Renal cortical epithelial cell (primary cell): ENCODE measurements around the gene PNCK. TPM values are rescaled to one million over a fixed set of nuclear protein-coding genes. Genes with fewer than 3 reads are reported as not detected.

Experiments used
- DNase-seq: peaks from one replicate; pipeline ENCODE4 v3.0.0-alpha.2; 2011; ENCODE audit warnings: low read depth
- total RNA-seq: library from RNA; depleted of rRNA; stranded (reverse); fragments of >200 nt; gene quantifications from 2 replicates; pipeline ENCODE4 v1.2.3, GENCODE V29; 2014

PNCK gene
- total RNA-seq, 1 donor from 2014 or later: 0.75 TPM

DNA sequence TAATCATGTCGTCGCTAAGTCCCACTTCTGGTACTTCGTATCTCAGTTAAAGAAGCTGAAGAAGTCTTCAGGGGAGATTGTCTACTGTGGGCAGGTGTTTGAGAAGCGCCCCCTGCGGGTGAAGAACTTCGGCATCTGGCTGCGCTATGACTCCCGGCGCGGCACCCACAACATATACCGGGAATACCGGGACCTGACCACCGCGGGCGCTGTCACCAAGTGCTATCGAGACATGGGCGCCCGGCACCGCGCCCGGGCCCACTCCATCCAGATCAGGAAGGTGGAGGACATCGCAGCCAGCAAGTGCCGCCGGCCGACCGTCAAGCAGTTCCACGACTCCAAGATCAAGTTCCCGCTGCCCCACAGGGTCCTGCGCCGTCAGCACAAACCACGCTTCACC is 11.3 kb downstream of the PNCK start:
- no peak for DNase-seq

DNA sequence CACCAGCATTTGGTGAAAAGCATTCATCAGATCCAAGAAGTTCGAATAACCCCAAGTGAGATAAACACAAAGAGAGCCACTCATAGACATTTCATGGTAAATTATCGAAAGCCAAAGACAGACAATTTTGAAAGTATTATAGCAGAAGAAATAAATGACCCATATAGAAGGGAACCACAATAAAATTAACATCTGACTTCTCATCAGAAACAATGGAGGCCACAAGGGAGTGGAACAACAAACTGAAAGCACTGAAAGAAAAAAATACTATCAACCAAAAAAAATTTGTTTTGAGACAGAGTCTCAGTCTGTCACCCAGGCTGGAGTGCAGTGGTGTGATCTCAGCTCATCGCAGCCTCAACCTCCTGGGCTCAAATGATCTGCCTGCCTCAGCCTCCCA is 14.3 kb downstream of the PNCK start:
- no peak for DNase-seq

DNA sequence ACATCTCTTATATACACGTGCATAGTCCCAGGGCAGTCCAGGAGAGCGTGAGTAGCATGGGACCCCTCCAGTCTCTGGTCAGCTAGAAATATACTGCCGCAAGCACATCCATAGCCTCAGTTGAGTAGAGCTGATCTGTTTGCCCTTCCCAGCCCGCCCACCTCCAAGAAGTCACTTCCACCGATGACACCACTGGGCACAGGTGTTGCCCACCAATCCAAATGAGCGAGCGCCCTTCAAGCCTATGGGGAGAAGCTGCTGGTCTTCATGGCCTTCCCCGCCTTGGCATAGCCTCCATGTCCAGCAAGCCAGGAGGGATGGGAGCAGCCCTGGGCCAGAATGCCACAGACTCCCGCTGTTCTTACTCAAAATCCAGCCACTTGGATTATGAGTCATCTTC is 16.5 kb downstream of the PNCK start:
- DNase-seq: no peak

DNA sequence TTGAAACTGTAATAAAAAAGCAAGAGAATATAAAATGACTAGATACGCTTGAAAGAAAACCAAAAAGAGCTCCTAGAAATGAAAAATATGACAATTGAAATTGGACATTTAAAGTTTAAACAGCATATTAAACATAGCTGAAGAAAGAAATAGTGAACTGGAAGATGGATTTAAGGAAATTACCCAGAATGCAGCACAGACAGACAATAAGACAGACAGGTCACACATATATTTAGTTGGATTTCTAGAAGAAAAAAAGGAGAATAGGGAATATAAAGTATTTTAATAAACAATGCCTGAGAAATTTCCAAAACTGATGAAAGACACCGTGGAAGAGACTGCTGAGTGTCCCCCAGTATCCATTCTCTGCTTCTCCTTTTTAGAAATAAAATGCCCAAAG is 20.1 kb downstream of the PNCK start:
- no peak for DNase-seq

DNA sequence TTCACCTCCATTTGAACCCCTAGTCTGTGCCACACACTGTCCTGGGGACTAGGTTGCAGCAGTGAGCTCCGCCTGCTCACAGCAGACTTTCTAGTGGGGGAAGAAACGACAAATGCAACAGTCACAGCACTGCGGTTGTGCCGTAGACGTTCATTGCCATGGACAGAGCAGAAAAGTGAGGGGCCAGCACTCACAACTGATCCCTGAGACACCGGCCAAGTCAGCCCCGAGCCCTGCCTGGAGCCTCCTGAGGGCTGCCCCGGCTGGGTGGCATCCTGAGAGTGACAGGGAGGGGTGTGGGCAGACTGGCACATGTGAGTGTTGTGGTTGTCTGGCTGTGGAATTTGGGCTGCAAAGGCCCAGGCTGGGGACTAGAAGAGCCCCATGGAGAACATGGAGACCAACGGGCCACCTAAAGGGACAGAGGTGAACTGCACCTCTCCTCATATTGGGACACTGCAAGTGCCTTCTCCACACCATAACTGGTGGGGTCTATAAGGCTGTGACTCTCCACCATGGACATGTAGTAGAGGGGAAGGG is 22.0 kb downstream of the PNCK start:
- DNase-seq: no peak

DNA sequence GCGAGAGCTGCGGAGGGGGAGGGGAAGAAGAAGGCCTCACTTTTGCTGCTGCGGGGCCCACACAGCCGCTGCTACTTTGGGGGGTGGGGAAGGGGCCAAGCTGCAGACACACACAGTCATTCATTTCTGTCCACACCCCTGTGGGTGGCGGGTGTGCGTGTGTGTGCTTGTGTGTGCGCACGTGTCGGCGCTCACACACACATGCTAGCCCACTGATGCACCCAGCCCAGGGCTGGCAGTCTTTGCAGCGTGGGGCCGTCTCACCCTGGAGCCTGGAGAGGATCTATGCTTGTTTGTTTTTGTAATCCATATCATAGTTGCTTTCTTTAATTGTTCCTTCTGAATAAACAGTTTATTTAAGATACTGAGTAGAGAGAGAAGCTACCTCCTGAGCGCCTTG is 22.7 kb downstream of the PNCK start:
- no peak for DNase-seq

DNA sequence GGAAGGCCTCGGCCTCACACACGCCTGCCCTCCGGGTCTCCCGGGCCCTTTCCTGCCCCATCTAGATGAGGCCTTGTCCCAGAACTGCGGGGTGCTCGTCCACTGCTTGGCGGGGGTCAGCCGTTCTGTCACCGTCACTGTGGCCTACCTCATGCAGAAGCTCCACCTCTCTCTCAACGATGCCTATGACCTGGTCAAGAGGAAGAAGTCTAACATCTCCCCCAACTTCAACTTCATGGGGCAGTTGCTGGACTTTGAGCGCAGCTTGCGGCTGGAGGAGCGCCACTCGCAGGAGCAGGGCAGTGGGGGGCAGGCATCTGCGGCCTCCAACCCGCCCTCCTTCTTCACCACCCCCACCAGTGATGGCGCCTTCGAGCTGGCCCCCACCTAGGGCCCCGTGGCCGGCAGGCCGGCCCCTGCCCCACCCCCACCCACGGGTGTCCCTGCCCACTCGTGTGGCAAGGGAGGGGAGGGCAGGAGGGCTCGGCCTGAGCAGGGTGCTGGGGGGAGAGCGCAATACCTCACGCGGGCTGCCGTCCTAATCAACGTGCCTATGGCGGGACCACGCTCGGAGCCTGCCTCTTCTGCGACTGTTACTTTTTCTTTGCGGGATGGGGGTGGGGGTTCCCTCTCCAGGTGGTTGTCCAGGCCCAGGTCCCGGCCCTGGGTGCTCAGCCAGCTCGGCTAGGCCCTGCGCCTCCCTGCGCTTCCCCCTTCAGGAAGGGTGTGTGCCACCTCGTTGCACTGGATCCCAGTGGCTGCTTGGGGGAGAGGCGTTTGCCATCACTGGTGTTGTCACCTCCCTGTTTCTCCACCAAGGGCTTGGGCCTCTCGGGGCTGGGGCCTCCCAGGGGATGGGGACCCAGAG is 23.5 kb downstream of the PNCK start:
- DNase-seq: no peak

DNA sequence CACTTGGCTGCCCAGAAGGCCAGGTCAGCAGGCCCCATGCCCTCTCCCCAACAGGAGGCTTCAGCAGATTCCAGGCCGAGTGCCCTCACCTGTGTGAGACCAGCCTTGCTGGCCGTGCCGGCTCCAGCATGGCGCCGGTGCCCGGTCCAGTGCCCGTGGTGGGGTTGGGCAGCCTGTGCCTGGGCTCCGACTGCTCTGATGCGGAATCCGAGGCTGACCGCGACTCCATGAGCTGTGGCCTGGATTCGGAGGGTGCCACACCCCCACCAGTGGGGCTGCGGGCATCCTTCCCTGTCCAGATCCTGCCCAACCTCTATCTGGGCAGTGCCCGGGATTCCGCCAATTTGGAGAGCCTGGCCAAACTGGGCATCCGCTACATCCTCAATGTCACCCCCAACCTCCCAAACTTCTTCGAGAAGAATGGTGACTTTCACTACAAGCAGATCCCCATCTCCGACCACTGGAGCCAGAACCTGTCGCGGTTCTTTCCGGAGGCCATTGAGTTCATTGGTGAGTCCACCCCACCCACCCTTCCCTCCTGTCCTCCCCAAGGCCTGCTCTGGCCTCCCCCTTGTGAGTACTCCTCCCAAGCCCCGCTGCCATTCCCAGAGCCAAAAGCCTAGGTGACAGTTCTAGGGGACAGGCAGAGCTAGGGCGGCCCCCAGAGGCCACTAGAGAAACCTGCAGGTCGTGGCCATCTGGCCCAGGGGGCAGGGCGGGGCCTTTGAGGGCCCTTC is 24.3 kb downstream of the PNCK start:
- DNase-seq: no peak

DNA sequence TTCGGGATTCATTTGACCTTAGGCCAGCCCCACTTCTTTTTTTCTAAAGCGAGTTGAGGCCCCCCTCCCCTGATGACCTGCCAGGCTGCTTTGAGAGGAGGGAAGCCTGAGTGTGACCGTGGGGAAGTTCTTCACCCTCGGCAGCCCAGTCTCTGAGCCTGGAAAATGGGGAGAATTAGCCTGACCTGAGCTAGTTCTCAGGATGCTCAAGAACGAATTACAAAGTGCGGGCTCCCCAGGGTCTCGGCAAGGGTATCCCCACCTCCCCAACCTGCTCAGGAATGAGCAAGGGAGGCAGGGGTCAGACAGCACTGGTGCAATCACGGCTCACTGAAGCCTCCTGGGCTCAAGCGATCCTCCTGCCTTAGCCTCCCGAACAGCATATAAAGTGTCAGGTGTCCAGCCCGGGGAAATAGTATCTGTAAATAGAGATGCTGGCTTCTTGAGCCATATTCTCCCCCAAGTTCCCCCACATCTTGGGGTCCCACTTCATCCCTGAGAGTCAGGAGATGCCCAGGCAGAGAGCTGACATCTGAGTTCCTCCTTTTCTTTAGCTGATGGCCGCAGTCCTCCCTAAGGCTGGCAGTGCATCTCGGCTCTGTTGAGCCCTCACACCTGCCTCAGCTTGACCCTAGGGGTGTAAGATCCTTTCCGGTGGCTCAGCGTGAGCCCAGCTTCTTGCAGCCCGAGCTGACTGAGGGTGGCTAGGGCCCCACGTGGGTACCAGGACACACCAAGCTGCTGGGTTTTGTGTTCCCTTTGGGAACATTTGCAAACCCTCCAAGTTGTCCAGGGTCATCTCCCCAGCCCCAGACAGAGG is 25.0 kb downstream of the PNCK start:
- DNase-seq: no peak

DNA sequence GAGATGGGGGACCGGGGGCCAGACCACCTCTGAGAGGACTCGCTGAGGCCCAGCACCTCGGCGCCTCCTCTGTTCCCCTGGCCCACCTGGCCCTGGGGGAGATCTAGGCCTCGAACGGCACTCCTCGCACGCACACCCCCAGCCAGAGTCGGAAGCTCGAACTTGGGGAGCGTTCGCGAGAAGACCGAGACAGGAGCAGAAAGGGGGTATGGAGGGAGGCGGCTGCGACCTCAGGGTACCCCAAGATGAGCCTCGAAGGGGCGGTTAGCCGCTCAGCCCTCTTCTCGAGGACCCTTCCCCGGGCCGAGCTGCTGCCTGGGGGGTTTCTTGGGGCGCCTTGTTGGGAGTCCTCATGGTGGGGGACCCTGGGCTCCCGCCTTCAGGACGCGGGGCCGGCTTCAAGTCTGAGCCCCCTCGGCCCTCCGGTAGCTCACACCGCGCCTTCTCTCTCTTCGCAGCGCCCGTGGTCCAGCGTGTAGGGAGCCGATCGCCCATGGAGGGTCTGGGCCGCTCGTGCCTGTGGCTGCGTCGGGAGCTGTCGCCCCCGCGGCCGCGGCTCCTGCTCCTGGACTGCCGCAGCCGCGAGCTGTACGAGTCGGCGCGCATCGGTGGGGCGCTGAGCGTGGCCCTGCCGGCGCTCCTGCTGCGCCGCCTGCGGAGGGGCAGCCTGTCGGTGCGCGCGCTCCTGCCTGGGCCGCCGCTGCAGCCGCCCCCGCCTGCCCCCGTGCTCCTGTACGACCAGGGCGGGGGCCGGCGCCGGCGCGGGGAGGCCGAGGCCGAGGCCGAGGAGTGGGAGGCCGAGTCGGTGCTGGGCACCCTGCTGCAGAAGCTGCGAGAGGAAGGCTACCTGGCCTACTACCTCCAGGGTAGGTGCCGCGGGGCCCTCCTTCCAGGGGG is 25.9 kb downstream of the PNCK start:
- no peak for DNase-seq

DNA sequence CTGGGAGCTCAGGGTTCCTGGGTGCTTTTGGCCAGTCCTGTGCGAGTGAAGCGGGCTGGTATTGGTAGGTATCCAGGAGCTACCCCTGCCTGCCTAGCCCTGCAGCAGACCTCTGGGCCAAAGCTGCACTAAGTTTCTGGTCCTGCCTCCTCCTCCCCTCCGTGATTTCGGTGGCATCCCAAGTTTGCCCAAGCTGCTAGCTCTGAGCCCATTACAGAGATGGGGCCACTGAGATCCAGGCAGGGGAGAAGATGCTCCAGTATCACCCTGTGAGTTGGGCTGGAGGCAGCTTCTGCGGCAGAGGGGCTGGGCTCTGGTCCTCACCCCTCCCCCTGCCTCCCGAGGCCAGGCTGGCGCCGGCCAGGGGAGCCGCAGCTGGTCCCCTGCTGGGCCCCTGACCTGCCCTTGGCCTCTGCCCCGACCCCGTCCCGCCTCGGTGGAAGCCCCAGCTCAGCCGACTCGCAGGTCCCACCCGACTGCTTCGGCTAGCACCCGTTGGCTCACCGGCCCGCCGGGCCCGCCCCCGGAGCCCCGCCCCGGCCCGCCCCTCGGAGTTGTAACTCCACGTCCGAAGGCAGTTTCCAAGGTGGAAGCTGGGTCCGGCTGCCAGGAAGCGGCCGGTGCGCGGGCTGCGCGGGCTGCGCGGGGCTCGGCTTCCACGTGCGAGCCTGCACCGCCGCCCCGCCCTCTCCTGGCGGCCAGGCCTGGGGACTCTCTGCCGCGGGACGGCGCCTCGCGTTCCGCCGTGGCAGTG is 26.8 kb downstream of the PNCK start, which contains the start of gene DUSP9:
TSS of gene DUSP9 (plus strand) at position 584 of the 754 bp plus-strand sequence. CDS start 751 bp downstream, outside the sequence.
- DNase-seq: no peak

DNA sequence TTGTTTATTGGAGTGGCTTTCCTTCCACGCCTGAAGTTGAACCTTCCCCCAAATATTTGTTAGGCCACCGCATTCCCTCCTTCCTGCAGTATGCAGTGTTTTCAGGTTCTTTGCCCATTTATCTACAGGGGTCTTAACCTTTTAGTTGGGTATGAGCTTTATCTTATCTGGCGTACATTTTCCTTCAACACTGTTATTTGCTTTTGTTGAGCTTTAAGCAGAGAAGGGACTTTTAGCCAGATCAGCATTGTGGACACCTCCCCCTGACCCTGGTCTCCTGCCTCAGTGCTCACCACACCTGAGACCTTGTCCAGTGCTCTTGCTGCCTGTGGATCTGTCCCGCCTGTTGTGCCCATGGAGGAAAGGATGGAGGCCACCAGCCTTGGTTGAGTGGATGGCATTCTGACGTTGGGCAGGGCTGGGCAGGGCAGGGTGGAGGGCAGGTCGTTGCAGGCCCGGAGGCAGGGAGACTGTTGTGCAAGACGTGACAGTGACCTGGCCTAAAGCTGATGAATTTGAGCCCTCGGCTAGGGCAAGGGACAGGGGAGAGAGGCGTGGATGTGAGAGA is 27.6 kb downstream of the PNCK start:
- DNase-seq: no peak

DNA sequence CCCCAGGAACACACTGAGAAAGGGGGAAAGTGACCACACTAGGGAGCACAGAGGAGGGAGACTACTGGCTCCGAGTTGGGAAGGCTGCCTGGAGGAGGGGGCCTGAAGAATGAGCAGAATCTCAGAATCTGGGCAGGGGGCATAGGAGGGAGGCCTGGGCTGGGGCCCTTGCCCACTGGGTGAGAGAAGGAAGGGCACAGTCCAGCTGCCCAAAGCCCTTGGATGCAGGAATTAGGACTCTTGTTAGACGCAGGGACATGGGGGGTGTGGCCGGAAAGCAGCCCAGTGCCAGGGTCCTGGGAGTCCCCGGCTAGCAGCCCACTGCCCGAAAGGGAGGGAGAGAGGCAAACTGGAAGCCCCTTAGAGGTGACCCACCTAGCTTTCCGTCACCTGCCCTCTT is 28.5 kb downstream of the PNCK start:
- no peak for DNase-seq

DNA sequence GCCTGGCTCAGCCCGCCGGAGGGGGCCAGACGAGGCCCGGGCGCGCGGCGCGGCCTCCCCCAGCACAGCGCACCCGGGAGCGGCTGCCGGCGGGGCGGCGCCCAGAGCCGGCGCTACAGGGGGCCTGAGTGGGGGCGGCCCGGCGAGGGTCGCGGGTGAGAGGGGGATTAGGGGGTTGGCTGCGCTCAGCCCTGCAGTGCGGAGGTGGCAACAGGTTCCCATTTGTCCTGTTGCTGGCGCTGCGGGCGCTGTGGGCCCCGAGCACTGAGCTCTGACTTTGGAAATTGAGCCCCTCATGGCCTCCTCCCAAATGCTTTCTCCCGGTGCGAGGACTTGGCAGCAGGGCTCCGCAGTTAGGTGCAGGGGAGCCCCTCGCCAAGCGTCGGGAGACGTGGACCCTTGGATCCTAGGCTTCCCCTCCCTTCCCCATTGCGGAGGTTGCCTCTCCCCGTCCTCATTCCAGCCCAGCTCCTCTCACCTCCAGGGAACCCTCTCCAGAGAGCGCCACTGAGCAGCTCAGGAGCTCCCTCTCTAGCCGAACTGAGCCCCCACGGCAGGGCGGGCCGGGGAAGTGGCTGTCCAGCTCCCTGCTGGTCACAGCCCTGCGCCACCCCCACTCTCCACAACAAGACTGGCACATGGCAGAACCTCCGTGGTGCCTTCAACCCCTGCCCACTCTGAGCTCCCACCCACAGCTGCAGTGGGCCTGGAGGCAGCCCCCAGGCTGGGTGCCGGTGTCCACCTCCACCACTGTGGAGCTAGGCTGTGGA is 29.1 kb downstream of the PNCK start:
- DNase-seq: no peak

DNA sequence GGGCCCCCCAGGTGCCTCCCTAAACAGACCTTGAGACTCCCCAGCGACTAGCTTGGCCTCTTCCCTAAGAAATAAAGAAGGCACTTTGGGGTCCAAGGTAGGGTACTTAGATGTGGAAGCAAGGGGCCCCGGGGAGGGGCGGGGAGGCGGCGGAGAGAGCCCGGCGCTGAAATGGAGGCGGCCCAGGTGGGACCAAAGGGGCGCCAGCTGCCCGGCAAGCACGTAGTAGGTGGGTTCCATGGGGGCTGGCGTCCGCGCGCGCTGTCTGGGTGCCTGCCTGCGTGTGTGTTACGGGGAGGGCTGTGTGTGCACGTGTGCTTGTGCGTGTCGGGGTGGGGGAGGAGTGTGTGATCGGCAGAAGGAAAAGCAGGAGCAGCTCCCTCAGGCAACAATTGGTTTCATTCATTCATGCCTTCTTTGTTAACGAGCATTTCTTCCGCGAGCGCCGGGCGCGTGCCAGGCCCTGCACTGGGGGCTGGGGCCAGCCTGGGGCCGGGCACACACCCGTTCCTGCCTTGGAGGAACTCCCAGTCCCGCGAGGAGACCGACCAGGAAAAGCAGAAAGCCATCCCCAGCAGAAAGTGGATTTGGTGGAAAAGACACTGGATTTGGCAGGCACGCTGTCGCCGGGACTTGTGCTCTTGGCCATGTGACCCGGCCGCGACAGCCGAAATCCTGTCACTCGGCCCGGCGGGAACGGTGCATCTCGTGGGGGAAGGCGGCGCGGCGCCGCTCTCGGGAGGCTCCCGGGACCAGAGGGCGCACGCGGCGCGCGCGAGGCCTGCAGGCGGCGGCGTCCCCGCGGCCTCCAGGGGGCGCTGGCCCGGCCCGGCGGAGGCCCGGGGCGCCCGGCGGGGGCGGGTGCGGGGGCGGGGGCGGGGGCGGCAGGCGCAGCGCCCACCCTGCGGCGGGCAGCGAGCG is 29.9 kb downstream of the PNCK start:
- DNase-seq: no peak

DNA sequence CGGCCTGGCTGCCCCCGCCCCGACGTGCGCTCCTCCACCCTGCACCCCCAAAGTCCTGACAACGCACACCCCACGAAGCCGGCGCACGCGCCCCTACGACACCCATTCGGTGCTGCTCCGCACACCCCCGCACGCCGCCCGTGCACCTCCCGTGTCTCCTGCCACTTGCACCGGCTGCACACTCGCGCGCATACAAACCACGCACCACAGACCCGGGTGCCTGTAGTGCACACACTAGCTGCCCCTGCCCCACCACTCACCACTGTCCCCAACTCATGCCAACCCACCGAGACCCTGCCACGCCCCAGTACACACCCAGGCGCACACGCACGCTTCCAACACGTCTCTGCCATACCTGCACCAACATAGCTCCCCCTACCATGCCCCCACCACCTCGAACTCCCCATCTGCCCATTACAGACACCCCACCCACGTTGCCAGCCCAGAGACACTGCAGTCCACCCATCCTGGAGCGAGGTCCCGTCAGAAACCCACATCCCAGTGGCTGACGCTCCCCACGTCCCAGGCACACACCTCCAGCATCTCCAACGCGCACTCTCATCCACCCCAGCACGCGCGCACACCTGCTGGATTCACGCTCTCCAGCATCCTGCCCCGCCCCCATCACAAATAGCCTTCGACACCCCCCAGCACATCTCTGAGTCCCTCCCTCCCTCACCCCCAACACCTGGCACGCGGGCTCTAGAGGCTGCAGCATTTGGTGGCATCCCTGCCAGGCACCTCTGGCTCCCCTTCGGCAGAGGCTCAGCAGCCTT is 30.8 kb downstream of the PNCK start:
- no peak for DNase-seq

DNA sequence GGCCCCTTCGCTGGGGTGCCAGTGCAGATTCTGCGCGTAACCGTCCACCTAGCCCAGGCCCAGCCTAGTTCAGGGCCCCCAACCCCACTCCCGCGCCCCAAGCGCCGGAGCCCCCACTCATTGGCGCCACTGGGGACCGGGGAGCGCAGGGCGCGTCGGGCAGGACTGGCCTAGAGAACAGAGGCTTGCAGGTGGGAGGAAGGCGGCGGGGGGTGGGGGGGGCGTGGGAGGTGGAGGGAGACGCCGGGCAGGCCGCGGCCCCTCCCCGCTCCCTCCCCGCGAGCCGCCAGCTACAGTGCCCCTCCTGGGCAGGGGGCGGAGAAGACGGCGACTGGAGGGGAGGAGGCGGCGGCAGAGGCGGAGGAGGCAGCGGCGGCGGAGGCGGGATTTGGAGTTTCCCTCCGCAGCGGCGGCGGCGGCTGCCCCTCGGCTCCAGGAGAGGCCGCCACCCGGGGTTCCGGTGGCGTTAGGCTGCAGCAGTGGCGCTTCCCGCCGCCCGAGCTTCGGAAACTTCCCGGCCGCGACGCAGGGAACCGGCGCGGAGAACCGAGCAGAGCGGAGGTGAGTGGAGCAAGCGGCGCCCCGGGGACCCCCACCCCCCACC is 31.5 kb downstream of the PNCK start:
- DNase-seq: no peak
